Measurements from ENCODE around the gene MEGF8. TPM values are rescaled to one million over a fixed set of nuclear protein-coding genes. Genes with fewer than 3 reads are reported as not detected.

Gene MEGF8
- total and polyA plus RNA-seq, 2 of the 8 experiments (the other 6 are each of a cell fraction or from before 2014, with no cell fraction given), result 13.0 to 23.7 TPM

DNA sequence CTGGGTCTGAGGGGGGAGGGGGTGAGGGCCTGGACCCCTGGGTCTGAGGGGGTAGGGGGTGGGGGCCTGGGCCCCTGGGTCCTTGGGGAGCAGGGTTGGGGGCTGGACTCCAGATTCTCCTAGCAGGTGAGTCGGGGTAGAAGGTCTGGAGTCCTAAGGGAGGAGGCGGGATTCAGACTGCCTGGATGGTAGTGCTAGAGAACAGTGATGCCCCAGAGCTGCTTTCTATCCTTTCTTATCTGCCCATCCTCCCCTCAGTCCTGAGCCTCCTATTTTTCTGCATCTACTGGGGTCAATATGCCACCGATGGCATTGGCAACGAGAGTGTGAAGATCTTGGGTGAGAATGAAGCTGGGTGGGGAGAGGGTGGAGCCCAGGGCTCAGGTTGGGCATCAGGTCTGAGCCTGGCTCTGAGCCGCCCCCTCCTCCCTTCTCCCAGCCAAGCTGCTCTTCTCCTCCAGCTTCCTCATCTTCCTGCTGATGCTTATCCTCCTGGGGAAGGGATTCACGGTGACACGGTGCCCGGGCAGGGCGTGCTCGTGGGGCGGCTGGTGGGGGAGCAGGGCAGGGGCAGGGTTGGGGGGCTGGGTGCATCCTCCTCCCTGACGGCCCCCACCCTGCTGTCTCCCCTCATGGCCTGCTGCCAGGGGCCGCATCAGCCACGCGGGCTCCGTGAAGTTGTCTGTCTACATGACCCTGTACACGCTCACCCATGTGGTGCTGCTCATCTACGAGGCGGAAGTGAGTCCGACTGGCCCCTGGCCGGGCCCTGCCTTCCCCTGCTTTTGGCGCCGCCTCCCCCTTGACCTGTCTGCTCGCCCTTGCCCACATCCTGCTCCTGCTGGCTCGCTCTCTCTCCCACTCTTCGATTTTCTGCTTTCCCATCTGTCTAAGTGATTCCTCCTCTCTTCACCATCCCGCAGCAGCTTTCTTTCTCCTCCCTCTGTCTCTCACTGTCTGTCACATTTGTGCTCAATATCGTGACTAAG lies 8.9 kb upstream of the MEGF8 start:
- no peak overlapping the region for H3K9ac ChIP-seq (replicated peaks in 1 of 4; ENCODE audit: extremely low read depth in 1 of 4, low read depth in 3 of 4, low read length in 3 of 4)
- POLR2A ChIA-PET (ENCODE audit: partially characterized antibody), result interaction anchor here (0.6 to 1.1 kb wide), 3 partner anchors 12 to 88 kb away, joined by 3 to 4 read pairs (median 3); no protein-coding TSS in a partner anchor

More for the DNA sequence above, 8.9 kb upstream of the MEGF8 start:
- H2BK5ac ChIP-seq (ENCODE audit: low read depth, low read length), result no peak overlapping the region
- peaks cover 6% of the 10 kb centered on the region; the same call in 1 of the 2 replicates for H3K23me2 ChIP-seq (ENCODE audit: low read depth, low read length)
- H4K8ac ChIP-seq (ENCODE audit: extremely low read depth, insufficient read depth, low read length), result no peak overlapping the region; the same call in 1 of the 2 replicates
- H3K36me3 ChIP-seq (ENCODE audit: control insufficient read depth in 2 of 4, insufficient read depth in 4 of 4, low read length in 3 of 4), result no peaks in the 10 kb centered on the region
- no peak overlapping the region for H4K91ac ChIP-seq (replicated peaks; ENCODE audit: insufficient read length, low read length)
- H2BK15ac ChIP-seq (ENCODE audit: low read length), result no peak overlapping the region
- WGBS, 2 experiments (ENCODE audit: extremely low coverage in 1 of 2, insufficient coverage in 1 of 2, insufficient read length in 1 of 2, insufficient replicate concordance in 2 of 2, low coverage in 1 of 2, low lambda C conversion rate in 2 of 2, missing lambda C conversion rate in 1 of 2), result 86% methylated on average over 21 of the region's 28 CpGs; no CpG with 5 or more reads in 1 of the 2 experiments
- H2AK5ac ChIP-seq (ENCODE audit: low read depth, low read length), result no peak overlapping the region
- no peak overlapping the region for H4K5ac ChIP-seq (ENCODE audit: insufficient read length, low read depth, low read length)
- no peak overlapping the region for H3K4ac ChIP-seq (replicated peaks; ENCODE audit: insufficient read length, low read depth, low read length)
- CTCF ChIA-PET (ENCODE audit: partially characterized antibody), result interaction anchor here (0.8 to 2.6 kb wide), 5 partner anchors 13 to 208 kb away, joined by 3 to 8 read pairs (median 3); no protein-coding TSS in a partner anchor
- H3K79me1 ChIP-seq (ENCODE audit: low read depth, low read length), result no peaks in the 10 kb centered on the region
- no peak overlapping the region for H2BK12ac ChIP-seq (ENCODE audit: low read depth, low read length)
- H3K14ac ChIP-seq (ENCODE audit: insufficient read length), result no peak overlapping the region
- no peak overlapping the region for H3K56ac ChIP-seq (replicated peaks; ENCODE audit: insufficient read length, low read depth, low read length)
- H2BK20ac ChIP-seq (ENCODE audit: low read length), result no peak overlapping the region
- H2BK120ac ChIP-seq (replicated peaks; ENCODE audit: low read depth, low read length), result no peak overlapping the region
- H3K27ac ChIP-seq (ENCODE audit: low read depth, low read length), result no peak overlapping the region
- FAIRE-seq (no peak), DNase-seq (ENCODE audit: low read depth in 1 of 2, low spot score in 2 of 2) (no peak)
- peaks cover 0 to 6% (median 2%) of the 10 kb centered on the region in 4 experiments; a peak in 2 of 7 replicates for H3K4me1 ChIP-seq (replicated peaks in 1 of 4; ENCODE audit: control insufficient read depth in 3 of 4, insufficient read depth in 4 of 4, low read length in 3 of 4)
- peaks cover 0 to 20% (median 11%) of the 10 kb centered on the region in 4 experiments; a peak in 5 of 7 replicates for H3K27me3 ChIP-seq (replicated peaks in 1 of 4; ENCODE audit: control insufficient read depth in 3 of 4, extremely low read depth in 1 of 4, insufficient read depth in 3 of 4, low read length in 3 of 4)
- H2AFZ ChIP-seq (ENCODE audit: low read length), result no peak overlapping the region
- H3K23ac ChIP-seq (ENCODE audit: insufficient read length), result no peak overlapping the region
- no peaks in the 10 kb centered on the region for H4K20me1 ChIP-seq (replicated peaks in 1 of 2; ENCODE audit: control insufficient read depth in 1 of 2, insufficient read depth in 2 of 2, low read length in 2 of 2)
- H3K4me2 ChIP-seq (ENCODE audit: insufficient read depth in 1 of 2, low read depth in 2 of 2, low read length in 2 of 2), result no peak overlapping the region
- H3K4me3 ChIP-seq (ENCODE audit: extremely low read depth in 1 of 4, insufficient read depth in 2 of 4, low read depth in 3 of 4, low read length in 4 of 4), result no peak overlapping the region
- no peaks in the 10 kb centered on the region for H3K79me2 ChIP-seq (ENCODE audit: control insufficient read depth in 1 of 2, insufficient read depth in 2 of 2, low read length in 2 of 2)
- H3K9me3 ChIP-seq (ENCODE audit: insufficient read depth in 2 of 2, low read depth in 1 of 2, low read length in 1 of 2), result no peaks in the 10 kb centered on the region
- H3K18ac ChIP-seq (ENCODE audit: extremely low read depth, low read length), result no peak overlapping the region; the same call in 1 of the 2 replicates
- TF ChIP-seq CEBPB (IDR thresholded peaks at IDR 0.05; ENCODE audit: low read depth, low read length) (no peak), ZNF274 (IDR thresholded peaks at IDR 0.05; ENCODE audit: borderline replicate concordance, extremely low read depth, low read length) (no peak), YY1 (IDR thresholded peaks at IDR 0.05; ENCODE audit: low read depth, low read length) (no peak), CBX5 (IDR thresholded peaks at IDR 0.05; ENCODE audit: low read depth, low read length) (no peak), POLR2AphosphoS5 (IDR thresholded peaks at IDR 0.05; ENCODE audit: low read depth, low read length) (no peak), TEAD4 (IDR thresholded peaks at IDR 0.05; ENCODE audit: low read depth, low read length) (no peak), CHD1 (IDR thresholded peaks at IDR 0.05; ENCODE audit: low read depth, low read length) (no peak)
- TF ChIP-seq, protein P1, sequence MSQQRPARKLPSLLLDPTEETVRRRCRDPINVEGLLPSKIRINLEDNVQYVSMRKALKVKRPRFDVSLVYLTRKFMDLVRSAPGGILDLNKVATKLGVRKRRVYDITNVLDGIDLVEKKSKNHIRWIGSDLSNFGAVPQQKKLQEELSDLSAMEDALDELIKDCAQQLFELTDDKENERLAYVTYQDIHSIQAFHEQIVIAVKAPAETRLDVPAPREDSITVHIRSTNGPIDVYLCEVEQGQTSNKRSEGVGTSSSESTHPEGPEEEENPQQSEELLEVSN (IDR thresholded peaks at IDR 0.05), result no peak
